ENCODE measurements around the gene HIVEP3. TPM values are rescaled to one million over a fixed set of nuclear protein-coding genes. Genes with fewer than 3 reads are reported as not detected.

HIVEP3 gene
- total RNA-seq, 1 donor from 2014 or later = 10.1 TPM

DNA sequence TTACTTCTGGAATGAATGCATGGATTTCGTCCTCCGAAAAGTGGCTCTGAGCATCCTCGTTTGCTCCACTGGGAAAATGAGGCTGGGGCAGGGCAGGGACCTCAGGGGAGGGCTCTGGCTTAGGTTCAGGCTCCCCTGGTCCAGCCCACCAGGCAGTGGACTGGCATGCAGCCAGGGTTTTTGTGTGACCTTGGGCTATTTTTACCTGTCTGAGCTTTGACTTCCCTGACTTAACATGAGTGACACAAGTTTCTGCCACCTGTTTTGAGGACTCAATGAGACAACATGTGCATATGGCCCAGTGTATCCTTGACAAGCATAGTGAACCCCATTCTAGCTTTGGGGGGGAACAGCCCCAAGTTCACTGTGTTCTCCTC is 401.7 kb downstream of the HIVEP3 start:
- DNase-seq (ENCODE audit: low spot score) = no peak

DNA sequence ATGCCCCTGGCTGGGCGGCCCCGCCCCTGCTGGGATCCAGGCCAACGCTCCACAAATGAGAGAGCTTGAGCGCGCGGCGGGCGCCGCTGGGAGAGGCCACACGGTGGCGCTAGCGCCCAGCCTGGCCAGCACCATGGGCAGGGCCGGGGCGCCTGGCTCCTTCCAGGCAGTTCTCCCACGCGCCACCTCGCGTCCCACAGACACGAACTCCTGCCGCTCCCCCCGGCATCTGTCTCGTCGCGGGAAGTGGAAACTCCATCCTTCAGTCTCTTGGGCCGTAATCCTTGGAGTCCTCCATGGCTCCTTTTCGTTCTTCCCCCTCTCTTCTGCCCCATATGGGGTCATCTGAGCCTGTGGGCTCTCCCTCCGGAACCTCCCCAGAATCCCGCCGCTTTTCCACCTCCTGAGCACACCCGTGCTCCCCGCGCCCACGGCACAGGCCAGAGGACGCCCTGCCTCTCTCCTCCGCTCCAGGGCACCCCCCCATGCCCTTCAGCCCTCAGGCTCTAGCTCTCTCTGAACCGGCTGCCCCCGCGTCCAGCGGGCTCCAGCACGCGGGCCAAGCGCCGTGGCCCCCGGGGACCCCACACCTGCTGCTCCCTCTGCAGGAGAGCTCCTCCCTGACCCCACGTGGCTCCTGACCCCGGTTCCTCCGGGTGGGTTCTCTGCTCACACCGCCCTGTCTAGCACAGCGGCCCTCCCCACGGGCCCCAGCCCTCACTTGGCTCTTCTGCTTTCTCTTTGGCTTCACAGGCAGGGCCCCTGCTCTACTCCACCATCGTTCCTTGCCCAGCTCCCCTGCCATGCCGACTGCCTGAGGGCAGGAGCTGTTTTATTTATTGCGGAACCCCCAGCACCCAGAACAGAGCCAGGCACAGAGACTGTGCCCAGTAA is 402.3 kb downstream of the HIVEP3 start:
- peak; percentile 92 for DNase-seq (ENCODE audit: low spot score)

DNA sequence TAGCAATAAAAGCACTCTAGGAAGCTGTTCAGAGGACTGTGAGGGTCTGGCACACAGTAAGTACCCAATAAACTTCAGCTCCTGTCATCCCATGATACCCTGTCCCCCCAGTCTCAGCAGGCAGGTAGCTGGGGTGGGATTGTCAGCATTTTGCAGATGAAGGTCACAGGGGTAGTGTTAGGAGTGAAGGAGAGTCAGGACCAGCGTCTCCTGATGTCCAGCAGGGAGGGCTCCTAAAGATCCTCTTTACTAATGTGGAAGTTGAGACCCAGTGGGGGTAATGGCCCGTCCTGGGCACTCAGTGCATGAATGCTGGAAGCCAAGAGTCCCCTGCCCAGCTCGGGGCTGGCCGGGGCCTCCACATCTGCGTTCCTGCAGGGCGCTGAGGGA is 402.9 kb downstream of the HIVEP3 start:
- DNase-seq (ENCODE audit: low spot score) = no peak

DNA sequence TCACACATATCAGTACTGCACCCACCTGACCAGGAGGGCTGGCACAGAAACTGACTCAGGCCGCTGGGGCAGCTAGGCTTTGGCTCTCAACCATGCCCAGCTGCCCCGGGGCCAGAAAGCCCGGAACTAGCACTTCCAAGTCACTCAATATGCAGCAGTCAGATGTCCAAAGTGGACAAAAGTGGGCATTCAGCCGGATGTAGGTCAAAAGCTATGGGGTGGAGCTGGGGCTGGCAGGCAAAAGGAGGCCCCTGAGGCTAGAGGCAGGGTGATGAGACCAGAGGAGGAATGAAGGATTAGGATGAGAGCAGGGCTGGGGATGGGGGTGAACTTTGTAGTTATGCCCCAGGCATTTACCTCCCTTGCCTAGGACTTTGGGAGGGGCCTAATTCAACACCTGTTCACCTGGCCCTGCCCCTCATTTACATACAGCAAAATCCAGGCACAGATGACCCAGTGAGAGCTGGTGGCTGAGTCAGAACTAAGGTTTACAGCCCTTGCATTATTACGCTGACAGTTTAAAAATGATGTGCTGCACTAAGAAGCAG is 403.5 kb downstream of the HIVEP3 start:
- DNase-seq (ENCODE audit: low spot score) = no peak

DNA sequence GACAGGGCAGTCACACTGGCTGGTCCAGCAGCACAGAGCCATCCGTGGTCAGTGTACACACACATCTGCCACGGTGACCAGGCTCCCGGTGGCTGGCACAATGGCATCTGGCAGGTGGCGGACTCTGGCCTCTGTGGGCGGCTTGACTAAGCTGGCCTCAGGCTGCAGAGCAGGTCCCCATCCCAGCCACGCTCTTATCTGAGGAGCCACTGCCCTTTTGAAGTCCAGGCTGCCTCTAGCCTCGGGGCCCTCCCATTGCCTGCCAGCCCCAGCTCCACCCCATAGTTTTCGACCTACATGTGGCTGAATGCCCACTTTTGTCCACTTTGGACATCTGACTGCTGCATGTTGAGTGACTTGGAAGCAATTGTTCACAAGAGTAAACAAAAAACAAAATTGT is 404.3 kb downstream of the HIVEP3 start:
- DNase-seq (ENCODE audit: low spot score) = no peak

DNA sequence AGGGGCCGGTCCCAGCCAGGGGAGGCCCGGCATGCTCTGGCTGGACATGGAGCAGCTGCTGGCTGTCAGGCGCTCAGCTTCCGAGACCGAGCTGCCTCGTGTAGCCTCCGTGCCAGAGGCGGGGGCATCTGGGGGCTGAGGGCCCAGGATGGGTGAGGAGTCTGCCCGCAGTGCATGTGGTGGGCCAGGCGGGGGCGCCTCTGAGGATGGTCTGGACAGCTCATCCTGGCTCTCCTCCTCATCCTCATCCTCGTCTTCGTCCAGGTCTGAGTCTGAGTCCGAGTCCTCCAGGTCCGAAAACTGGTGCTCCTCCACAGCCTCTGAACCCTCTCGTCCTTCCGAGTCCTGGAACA is 405.4 kb downstream of the HIVEP3 start:
- no peak for DNase-seq (ENCODE audit: low spot score)

DNA sequence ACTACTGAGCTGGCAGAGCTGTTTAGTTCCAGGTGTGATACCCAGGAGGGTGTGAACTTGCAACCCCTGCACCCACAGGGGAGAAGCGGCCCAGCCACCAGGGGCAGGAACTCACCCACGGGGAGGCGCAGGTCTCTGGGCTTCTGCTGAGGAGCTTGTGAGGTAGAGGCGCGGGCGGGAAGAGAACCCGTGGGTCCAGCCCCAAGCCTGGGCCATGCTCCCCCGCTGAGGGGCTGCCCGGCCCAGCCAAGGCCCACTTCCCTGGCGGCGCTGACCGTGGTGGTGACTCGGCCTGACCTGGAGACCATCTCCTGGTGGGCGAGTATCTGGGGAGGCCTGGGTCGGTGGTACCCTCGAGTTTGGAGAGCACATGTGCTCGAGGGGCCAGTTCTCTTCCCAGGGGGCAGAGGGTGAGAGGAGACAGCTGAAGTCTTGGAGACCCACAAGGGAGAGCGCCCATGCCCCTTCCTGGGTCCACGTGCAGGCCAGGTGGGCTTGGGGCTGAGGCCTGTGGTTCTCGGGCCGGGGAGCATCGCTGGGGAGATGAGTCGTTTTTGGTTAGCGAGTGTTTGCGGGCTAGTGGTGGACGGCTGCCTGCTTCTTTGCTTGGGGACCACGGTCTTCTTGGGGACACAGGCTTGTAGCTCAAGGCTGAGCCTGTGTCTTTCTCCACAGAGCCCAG is 405.9 kb downstream of the HIVEP3 start:
- DNase-seq (ENCODE audit: low spot score) = no peak

DNA sequence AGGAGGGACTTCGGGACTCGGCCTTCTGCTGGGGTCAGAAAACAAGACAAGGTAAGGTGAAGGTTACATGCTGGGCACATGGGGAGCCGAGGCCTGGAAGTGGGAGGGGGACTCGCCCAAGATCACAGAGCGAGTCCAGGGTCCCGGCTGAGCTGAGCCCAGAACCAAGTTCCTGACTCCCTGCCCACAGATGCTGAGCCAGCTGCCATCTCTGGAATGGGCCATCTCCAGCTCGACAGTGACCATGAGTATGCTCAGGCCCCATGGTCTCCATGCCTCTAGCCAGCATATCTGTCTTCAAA is 407.5 kb downstream of the HIVEP3 start:
- DNase-seq (ENCODE audit: low spot score) = no peak

DNA sequence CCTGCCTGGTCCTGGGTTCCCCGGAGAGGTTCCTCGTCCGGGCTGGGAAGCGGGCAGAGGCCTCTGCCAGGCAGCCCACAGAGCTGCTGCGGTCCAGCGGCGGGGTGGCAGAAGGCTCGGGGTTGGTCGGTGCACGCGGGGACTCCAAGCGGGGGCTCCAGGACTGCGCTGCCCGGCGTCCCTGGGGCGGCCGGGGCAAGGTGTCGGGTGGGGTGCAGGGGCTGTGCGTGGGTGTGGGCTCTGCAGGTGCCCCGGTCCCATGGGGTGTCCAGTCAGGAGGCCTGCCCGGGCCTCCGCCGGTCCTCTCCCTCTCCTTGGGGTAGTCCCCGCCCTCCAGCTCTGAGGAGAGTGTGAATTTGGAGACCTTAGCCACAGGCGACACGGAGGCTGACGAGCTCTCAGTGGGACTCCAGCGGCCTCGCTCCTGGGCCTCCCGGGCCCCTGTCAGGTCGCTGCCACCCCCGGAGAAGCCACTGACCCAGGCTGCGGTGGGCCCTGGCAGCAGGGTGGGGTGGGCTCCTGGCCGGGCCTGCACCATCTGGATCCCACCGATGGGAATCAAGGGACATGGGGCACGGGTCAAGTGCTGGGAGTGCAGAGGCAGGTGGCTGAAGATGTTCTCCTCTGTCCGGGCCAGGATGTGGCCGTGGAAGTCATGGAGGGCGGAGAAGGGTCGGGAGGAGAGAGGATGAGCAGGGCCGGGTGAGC is 408.0 kb downstream of the HIVEP3 start:
- DNase-seq (ENCODE audit: low spot score) = no peak

DNA sequence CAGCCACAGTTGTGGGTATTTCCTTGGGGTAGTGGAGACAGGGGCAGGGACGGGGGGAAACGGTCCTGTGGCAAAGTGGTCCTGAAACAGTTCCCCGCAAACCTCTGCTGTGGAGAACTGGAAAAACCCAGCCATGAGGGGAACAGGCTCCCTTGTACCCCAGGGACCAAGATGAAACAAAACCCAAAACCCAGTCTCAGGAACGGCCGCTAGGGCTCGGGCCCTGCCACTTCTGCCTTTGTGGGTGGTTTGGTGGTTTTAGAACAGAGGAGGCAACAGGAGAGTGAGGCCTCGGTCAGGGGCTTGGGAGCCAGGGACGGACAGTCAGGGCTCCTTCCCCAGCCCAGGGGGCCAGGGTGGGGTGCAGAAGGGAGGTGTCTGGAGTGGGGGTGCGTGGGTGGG is 409.5 kb downstream of the HIVEP3 start:
- no peak for DNase-seq (ENCODE audit: low spot score)

DNA sequence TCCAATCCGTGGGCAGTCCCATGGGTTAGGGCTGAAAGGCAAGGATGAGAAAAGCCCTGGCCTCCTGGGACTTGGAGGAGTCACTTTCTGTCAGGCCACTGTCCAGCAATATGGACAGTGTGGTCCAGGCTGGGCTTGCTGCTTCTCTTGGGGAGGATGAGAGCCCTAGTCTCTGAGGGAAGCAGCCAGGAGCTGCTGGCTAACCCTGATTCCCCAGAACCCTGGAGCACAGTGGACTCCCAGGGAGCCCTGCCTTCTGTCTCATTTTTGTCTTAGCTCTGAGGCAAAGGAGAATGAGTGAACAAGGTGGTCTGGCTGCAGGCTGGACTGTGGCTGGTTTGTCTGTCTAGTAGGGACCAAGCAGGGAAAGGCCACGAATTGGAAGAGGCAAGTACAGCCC is 410.4 kb downstream of the HIVEP3 start:
- DNase-seq (ENCODE audit: low spot score) = no peak

DNA sequence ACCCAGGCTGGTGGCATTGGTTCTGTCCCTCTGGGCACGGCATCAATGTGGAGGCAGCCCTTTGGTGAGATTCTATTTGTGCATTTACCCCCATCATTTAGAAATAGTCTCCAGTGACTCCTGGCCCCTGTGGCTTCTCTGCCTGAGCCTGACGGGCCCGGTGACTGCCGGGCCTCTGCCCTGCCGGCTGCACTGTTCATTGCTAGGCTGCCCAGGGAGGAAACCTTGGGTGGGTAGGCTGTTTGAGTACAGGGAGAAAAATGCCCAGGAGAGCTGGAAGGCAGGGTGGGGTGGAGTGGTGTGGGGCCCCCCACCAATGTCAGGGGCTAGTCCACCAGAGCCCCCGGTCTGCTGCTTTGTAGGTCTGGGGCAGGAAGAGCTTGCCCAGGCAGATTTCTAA is 410.9 kb downstream of the HIVEP3 start:
- no peak for DNase-seq (ENCODE audit: low spot score)

DNA sequence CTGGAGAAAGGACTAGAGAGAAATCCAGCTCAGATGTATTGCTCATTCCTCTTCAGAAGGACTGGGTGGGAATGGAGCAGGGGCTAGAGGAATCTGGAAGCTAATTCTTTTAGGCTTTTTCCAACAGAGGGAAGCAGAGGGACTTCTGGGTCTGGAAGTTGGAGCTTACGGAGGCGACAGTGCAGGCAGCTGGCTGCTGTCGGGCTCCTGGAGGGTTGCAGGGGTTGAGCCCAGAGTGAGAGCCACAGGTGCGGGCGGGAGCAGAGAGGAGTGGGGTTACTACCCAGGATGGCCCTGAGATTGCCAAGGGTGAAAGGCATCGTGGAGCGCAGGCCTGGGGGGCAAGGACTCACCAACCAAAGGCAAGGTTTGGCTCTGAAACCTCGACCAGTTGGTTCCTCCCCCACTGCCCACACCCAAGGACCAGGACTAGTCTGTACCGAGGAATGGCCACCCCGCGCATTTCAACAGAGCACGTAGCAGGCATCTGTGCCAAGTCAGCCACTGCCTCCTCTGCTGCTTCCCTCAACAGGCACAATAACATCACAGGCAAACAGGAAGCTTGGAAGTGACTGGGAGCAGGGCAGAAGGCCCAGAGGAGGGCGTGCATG is 411.5 kb downstream of the HIVEP3 start:
- no peak for DNase-seq (ENCODE audit: low spot score)

DNA sequence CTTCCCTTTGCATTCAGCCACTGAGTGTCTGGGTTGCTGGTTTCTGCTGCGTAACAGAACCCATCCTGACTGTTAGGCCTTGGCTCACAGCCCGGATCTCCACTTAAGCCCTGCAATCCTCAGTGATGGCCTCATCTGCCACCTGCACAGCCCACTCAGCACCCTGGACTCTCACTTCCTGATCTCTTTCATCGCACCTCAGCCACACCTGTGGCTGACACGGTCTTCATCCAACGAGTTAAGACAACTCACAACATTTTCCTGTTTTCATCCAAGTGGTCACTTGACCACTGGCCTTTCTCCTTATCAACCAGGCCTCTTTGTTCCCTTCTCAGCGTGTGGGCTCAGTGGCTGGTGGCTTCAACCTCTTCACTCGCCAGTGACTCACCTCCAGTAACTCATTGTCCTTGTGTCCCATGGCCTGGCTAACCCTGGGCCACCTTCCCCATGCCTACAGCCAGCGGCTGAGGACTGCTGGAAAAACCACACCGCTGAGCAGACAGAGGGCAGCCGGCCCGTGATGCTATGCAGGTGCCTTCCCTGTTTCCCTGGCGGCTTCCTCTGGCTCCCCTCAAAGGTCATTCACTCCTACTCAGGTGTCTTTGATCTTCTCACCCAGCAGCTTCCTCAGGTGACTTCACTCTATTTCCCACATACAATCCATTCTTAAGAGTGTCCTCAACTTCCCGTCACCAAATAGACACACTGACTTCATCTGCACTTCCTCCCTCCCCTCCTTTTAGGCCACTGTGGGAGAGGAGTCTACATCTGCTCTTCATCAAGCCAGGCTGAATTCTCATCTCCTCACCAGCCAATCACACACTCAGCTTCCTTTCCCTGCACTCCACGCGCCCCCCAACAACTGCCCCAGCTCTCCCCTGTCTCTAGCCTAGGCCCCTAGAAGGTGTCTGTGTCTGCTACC is 414.3 kb downstream of the HIVEP3 start:
- no peak for DNase-seq (ENCODE audit: low spot score)

DNA sequence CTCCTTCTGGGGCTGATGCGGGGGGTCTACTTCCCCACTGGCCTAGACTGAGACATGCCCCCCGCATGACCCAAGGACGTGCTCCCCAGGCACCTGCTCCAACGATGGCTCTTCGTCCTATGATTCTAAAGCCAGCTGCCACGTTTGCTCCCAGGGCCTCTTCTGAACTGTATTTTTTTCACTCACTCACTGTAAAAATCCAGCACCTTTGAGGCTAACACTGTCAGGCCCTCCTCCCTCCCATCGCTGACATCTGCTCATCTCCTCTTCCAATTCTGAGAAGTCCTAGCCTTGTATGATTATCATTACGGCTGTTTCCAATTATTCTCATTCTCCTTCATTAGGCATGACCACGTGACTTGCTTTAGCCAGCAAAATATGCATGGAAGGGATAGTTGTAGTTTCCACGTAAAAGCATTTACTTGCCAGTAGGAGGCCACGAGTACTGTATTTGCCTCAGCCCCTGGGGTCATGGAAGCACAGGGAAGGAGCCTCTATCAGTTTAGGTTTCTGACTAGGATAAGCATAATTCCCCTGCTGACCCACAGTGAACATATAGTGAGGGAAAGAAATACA is 415.1 kb downstream of the HIVEP3 start:
- DNase-seq (ENCODE audit: low spot score) = no peak

DNA sequence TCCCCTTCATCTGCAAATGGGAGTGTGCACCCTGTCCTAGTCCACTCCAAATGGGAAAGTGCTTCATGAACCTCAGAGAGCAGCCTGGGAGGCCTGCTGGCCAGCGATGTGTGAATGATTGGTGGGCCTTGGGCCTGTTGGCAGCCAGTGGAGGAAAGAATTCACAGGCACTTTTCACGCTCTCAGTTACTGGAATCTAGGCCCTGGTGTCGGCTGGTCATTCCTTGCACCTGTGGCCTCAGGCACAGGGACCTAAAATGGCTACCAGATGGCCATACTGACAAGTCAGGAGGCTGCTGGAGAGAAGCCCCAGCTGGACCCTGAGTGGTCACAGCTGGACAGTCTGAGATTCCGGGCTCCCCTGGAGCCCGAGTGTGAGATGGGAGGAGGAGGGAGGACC is 415.8 kb downstream of the HIVEP3 start:
- DNase-seq (ENCODE audit: low spot score) = no peak

DNA sequence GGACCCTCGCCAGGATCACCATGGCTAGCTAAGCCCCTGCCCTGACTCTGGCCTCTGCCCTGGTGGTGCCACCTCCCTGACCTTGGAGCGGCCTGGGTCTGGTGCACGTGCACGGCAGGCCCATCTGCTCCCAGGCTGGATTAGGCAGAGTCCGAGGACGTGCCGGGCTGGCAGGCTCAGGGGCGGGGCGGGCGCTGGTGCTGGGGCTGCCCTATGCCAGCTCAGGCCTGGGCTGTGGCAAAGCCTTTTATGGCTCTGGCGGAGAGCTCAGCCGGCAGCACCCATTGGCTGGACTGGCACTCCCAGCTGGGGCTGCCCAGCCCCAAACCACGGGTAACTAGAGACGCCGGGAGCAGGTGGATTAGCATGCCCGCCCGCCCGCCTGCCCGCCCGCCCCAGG is 417.1 kb downstream of the HIVEP3 start:
- peak; percentile 84 for DNase-seq (ENCODE audit: low spot score)

DNA sequence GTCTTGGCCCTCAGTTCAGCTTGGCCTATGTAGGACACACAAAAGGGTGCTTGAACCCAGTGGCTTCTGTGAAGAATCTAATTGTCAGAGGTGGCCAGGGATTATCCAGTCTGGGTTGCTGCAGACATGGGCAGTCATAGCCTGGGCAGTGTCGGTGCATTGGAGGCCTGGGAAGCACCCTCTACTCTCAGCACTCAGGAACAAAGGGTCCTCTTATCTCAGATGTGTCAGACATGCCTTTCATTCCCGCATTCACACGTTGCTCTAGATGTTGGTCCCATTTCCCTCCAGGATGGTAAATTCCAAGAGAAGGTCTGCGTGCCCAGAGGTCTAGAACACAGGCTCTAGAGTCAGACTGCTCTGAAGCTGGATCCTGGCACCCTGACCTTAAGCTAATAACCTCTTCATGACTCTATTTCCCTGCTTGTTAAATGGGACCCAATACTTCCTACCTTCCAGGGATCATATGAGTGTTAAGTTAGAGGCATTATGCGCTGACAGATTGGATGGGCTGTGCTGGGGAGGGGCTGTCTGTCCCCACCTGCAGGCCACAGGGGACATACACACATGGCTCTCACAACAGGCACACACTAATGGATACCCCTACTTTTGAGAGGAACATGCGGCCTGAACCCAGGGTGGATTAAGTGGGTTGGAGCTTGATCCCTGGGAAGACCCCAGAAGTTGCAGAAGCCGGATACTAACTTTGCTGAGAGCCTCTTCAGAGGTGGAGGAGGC is 417.8 kb downstream of the HIVEP3 start:
- no peak for DNase-seq (ENCODE audit: low spot score)

DNA sequence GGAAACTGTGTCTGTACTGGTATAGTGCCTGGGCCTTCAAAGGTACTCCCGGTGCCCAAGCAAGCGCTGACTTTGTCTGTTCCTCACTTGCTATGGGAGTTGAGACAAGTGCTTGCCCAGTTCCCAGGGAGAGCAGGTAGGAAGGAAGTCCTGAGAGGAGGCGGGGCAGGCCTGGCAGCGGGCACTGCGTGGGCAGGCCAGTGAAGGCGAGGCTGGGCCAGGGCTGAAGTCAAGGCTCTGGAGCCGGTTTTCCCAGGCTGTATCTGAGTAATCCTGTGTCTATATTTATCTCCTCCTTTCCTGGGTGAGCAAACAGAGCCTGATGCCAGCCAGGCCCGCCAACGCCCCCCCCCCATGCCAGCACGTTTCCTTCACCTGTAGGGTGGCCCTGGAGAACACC is 418.3 kb downstream of the HIVEP3 start:
- peak; percentile 87 for DNase-seq (ENCODE audit: low spot score)

DNA sequence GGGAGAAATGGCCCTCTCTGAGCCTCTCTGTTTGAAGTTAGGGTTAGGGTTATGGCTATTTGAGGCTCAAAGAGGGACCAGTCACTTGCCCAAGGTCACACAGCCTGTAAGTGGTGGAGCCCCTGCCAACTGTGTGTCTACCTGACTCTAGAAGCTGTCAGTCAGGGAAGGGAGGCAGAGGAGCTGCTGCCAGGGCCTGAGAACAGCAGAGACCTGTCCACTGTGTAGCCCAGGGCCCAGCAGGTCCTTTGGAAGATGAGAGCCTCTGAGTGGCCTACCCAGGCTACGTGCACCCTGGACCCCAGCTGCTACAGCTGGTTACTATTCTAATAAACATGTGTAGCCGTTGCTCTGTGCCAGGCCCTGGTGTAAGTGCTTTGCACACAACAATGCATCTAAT is 419.1 kb downstream of the HIVEP3 start:
- no peak for DNase-seq (ENCODE audit: low spot score)
